ENCODE results near the gene RDH5.

RDH5 gene, protein sequence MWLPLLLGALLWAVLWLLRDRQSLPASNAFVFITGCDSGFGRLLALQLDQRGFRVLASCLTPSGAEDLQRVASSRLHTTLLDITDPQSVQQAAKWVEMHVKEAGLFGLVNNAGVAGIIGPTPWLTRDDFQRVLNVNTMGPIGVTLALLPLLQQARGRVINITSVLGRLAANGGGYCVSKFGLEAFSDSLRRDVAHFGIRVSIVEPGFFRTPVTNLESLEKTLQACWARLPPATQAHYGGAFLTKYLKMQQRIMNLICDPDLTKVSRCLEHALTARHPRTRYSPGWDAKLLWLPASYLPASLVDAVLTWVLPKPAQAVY

GRCh38 chr12:55720071-55720564 lies at the start of gene RDH5:
Gene RDH5, plus strand, starts transcription at chr12:55720393. Its CDS starts 792 bp downstream, at chr12:55721185.
- DNase-seq, result no peak

- DNase-seq, result no peak
Measured at GRCh38 chr12:55671746-55672145, 48.4 kb upstream of the RDH5 start.

- DNase-seq, result no peak
Measured at GRCh38 chr12:55673638-55674037, 46.6 kb upstream of the RDH5 start.

GRCh38 chr12:55675666-55676065 lies 44.5 kb upstream of the RDH5 start:
- DNase-seq, result no peak

- DNase-seq, result no peak
Measured at GRCh38 chr12:55676707-55677106, 43.5 kb upstream of the RDH5 start.

DNA sequence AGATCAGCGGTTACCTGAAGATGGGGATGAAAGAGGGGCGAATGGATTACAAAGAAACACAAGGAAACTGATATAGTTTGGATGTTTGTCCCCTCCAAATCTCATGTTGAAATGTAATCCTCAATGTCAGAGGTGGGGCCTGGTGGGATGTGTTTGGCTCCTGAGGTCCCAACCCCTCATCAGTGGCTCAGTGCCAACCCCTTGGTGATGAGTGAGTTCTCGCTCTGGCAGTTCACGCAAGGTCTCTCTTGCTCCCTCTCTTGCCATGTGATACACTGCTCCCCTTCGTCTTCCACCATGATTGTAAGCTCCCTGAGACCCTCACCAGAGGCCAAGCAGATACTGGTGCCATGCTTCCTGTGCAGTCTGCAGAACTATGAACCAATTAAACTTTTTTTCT lies 40.5 kb upstream of the RDH5 start:
- no peak for DNase-seq

GRCh38 chr12:55681142-55682077 lies 38.8 kb upstream of the RDH5 start:
- DNase-seq, result no peak

GRCh38 chr12:55682087-55682796 lies 38.0 kb upstream of the RDH5 start:
- no peak for DNase-seq

DNA sequence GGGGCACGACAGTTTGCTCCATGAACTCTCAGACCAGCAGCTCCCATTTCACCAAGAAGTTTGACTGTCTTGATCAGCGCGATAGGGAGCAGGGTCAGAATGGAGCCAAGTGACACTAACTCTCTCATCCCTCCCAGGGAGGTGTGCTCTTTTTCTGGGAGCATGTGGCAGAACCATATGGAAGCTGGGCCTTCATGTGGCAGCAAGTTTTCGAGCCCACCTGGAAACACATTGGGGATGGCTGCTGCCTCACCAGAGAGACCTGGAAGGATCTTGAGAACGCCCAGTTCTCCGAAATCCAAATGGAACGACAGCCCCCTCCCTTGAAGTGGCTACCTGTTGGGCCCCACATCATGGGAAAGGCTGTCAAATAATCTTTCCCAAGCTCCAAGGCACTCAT lies 36.5 kb upstream of the RDH5 start:
- no peak for DNase-seq

- DNase-seq, result no peak
Measured at GRCh38 chr12:55684761-55685370, 35.3 kb upstream of the RDH5 start.

- DNase-seq, result no peak
Measured at GRCh38 chr12:55685671-55686070, 34.5 kb upstream of the RDH5 start.

- DNase-seq, result no peak
Measured at GRCh38 chr12:55686366-55687010, 33.7 kb upstream of the RDH5 start.

- DNase-seq, result no peak
Measured at GRCh38 chr12:55687746-55688145, 32.4 kb upstream of the RDH5 start.

DNA sequence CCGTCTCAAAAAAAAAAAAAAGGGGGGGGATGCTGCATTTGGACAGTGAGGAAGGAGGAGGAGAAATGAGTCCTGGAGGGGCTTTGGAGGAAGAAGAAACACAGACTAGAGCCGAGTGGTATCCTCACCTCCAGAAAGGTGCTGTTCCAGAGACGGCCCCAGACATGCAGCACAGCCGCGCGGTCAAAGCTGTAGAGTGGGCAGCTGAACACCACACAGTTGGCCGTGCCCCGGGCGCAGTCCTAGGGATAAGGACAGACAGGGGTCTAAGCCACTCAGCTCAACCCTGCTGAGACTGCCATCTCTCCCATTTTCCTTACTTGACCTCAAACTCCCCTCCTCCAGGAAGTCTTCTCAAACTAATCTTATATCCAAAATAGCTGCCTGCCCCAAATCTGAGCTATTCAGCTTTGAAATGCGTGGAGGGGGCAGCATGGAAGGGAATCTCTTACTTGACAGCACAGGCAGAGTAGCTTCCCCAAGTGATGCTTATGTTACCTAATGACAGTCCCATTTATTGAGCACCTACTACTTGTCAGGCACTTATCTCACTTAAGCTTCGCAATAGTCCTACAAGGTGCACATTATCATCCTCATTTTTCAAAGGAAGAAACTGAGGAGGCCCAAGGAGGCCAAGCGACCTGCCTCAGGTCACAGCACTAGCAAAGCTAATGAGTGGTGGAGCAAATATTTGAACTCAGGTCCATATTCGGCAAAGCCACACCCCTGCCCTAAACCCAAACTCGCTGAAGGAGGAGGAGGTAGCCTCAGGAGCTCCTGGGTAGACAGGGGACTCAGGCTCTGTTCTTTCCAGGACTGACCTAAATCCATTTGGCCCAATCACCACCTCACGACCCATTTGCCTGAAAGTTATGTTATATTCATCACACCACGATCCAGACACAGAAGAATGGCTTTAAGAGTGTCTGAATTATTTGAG lies 31.2 kb upstream of the RDH5 start:
- no peak for DNase-seq

GRCh38 chr12:55692631-55693322 lies 27.4 kb upstream of the RDH5 start:
- DNase-seq, result no peak

GRCh38 chr12:55693323-55694187 lies 26.6 kb upstream of the RDH5 start:
- DNase-seq, result no peak

GRCh38 chr12:55694188-55694515 lies 26.0 kb upstream of the RDH5 start:
- DNase-seq, result no peak

GRCh38 chr12:55694651-55695050 lies 25.5 kb upstream of the RDH5 start:
- no peak for DNase-seq

DNA sequence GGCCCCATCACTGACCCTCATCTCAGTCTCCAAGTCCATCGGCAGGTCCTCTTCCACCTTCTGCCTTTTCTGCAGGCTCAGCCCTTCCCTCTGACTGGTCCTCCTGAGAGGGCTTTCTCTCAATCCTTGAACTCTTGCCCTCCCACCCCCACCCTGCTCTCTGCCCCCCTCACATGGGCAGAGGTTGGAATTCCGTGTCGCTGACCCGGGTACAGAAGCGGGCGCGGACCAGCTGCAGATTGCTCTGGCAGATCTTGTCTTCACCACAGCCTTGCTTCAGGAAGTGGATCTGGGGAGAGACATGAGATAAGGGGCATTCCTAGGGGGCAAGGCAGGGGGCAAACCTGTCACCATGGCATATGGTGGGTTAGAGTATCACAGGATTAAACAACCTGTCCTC lies 24.8 kb upstream of the RDH5 start:
- DNase-seq, result no peak

DNA sequence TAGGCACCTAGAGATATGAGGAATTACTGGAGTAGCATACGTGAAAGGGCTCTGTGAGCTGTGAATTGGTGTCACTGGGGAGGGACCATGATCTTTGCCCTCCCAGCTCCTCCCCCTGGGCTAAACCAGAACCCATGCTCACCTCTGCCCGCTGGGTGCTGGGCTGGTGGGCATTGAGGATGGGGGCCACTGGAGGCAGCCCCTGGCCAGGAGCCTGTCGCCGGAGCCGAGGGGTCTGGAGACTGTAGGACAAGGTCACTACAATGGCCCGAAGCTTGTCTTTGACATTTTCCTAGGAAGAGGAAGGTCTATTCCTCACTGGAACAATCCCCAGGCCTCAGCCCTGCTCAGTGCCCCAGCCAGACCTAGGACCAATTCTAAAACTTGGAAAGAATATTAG lies 24.1 kb upstream of the RDH5 start:
- DNase-seq, result no peak
